ENCODE results near the gene GPC2.
"Not testable (repeated sequence)": the region's sequence is repeated elsewhere in the genome, so short reads cannot be mapped to it uniquely, and the experiment has no call there.

Gene GPC2, protein sequence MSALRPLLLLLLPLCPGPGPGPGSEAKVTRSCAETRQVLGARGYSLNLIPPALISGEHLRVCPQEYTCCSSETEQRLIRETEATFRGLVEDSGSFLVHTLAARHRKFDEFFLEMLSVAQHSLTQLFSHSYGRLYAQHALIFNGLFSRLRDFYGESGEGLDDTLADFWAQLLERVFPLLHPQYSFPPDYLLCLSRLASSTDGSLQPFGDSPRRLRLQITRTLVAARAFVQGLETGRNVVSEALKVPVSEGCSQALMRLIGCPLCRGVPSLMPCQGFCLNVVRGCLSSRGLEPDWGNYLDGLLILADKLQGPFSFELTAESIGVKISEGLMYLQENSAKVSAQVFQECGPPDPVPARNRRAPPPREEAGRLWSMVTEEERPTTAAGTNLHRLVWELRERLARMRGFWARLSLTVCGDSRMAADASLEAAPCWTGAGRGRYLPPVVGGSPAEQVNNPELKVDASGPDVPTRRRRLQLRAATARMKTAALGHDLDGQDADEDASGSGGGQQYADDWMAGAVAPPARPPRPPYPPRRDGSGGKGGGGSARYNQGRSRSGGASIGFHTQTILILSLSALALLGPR

DNA sequence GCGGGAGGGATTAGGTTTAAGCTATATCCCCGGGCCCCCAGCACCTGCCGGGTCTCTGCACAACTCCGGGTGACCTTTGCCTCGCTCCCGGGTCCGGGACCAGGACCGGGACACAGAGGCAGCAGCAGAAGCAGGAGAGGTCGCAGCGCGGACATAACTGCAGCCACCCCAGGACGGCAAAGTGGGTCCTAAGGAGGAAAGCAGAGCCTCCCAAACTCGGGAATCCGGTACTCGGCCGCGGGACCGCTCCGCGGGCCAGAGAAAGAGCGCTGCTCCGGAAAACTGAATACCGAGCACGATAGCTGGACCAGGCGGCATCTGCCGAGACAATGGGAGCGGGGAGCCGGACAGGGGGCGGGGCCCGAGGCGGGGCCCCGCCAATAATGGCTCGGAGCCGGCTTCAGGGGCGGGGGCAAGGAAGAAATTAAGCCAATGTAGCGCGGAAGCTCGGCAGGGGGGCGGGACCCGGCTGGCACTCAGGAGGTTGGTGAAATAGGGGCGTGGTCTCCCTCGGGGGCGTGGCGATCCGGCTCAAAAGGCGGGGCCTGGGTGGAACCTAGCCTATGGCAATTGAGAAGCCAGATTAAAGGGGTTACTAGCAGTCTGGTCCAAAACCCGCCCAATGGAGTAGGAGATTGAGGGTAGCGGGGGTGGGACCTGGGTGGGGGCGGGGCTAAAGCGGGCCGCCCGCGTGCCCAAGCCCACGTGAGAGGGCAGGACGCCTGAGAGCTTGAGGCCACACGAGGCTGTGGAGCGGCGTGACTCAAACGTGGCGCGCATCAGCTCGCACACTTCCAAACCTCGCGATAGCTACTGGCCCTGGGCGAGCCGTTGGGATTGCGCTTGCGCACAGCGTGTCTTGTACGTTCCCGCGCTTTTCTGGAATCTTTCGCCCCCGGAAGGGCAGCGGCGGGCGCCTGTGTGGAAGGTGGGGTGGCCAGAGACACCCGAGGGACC is at the start of gene GPC2, which contains the start of gene STAG3:
Gene GPC2, minus strand, starts transcription at position 337 of the 957 bp plus-strand sequence. Its CDS starts 182 bp downstream, at position 155.
Gene STAG3, plus strand, starts transcription at position 874 of the 957 bp plus-strand sequence. CDS start 2,639 bp downstream, outside the sequence.
- peak; percentile 93 to 98 for DNase-seq (ENCODE audit: low read depth in 2 of 2)

DNA sequence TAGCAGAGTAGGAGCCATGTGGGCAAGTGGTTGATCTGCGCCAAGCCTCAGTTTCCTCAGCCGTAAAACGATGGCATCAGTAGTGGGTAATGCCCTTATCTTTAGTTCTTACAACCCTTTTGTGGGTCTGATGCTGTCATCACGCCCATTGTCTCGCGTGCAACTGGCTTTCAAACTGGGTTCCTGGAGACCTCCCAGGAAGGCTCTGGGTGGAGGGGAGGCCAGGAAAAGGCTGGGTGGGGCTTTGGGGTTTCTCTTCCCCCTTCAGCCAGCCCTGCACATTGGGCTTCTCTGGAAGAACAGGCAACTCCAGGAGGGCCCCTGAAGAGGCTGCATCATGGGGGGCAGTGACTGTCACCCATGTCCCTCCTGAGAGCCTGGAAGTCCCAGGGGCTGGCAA is 47.7 kb upstream of the GPC2 start:
- not testable (repeated sequence) for DNase-seq (ENCODE audit: low read depth in 2 of 2)

DNA sequence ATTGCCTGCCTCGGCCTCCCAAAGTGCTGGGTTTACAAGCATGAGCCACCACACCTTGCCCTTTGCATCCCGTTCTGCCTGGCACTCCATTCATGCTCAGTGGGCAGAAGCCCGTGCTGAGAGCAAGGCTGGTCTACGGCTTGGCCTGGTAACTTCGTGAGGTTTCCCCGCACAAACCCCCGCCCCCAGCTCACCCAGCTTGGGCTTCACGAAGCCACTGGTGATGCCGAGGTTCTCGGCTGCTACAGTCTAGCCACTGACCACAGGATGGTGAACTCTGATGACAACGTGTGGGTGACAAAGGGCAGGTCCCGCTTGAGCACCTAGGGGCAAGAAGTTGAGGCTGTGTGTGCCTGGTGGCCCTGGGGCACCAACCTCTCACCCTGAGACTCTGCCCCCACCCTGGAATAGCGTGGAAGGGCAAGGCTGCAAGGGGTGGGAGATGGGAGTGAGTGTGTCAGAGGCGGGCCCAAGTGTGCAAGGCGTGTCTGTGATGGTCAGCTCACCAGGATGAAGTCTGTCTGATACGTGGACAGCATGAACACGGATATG is 46.3 kb upstream of the GPC2 start:
- not testable (repeated sequence) for DNase-seq (ENCODE audit: low read depth in 2 of 2)

GRCh38 chr7:100222445-100223132 is 45.4 kb upstream of the GPC2 start:
- DNase-seq (ENCODE audit: low read depth in 2 of 2) = no peak

- DNase-seq (ENCODE audit: low read depth in 2 of 2) = no peak
These were observed 44.7 kb upstream of the GPC2 start for GRCh38 chr7:100221767-100222444.

DNA sequence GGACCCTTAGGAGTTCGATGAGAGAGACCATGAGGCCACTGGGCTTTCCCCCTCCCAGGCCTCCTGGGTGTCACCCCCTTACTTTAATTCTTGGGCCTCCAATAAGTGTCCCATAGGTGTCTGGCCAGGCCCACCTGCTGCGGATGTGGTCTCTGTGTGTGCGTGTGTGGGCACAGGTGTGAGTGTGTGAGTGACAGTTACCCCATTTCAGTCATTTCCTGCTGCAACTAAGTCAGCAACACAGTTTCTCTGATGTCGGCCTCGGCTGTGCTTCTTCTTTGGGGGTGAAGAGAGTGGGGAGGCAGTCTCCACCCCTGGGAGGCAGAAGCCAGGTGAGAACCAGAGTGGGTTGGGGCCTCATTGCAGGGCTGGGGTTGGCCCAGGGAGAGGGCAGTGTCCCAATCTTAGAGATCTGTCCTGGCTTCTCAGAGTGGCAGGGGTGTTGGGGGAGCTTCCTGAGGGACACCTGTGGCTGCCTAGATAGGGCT is 44.1 kb upstream of the GPC2 start:
- peak in 1 of 2 donors; percentile 71 for DNase-seq (ENCODE audit: low read depth in 2 of 2)

- no peak for DNase-seq (ENCODE audit: low read depth in 2 of 2)
These were observed 43.5 kb upstream of the GPC2 start for GRCh38 chr7:100220586-100221230.

GRCh38 chr7:100219801-100220585 is 42.8 kb upstream of the GPC2 start, which contains the start of gene PVRIG:
Gene PVRIG, plus strand, starts transcription at chr7:100219949. Its CDS starts 22 bp downstream, at chr7:100219971.
- not testable (repeated sequence) for DNase-seq (ENCODE audit: low read depth in 2 of 2)

DNA sequence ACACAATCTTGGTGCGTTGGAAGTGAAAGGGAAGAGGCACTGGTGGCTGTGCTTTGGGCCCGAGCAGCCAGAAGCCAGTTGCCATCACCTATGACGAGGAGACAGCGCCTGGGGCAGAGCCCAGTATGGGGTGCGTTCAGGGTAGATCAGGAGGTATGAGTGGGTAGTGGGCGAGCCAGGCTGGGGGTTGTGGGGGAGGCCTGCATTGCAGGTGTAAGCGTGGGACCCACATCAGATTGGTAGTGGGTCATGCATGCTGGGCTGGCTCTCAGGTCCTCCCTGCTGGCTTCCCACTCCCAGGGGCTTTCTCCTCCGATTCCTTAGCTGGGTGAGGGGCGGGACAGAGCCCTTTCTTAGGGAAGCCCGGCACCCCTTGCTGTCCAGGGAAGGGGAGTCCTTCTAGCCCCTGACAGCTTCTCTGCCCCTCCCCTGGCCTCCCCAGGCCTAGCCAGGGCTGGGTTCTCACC is 42.1 kb upstream of the GPC2 start:
- no peak for DNase-seq (ENCODE audit: low read depth in 2 of 2)

DNA sequence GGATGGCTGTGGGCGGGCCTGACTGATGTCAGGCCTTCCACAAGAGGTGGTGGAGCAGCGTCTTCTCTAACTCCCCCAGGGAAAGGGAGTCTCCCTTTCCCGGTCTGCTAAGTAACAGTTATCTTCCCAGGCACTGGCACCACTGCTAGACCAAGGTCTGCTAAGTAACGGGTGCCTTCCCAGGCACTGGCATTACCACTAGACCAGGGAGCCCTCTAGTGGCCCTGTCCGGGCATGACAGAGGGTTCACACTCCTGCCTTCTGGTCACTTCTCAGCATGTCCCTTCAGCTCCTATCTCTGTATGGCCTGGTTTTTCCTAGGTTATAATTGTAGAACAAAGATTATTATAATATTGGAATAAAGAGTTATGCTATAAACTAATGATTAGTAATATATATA is 40.8 kb upstream of the GPC2 start:
- DNase-seq (ENCODE audit: low read depth in 2 of 2) = peak; percentile 72 to 76

DNA sequence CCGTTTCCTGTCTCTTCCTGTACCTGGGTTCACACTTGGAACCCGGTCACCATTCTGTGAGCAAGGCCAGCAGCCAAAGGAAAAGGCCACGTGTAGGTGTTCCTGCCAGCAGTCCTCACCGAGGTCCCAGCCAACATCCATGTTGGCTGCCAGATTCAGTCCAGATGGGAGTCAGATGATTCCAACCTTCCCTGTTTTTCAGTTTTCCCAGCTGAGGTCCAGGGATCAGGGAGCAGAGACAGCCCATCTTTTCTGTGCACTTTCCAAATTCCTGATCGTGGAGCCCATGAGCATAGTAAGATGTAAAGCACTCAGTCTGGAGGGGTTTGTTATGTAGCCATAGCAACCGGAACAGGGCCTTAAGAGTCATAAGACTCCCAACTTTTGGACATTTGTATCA is 38.7 kb upstream of the GPC2 start:
- no peak for DNase-seq (ENCODE audit: low read depth in 2 of 2)

GRCh38 chr7:100214356-100214755 is 37.2 kb upstream of the GPC2 start:
- DNase-seq (ENCODE audit: low read depth in 2 of 2) = not testable (repeated sequence)

- DNase-seq (ENCODE audit: low read depth in 2 of 2) = no peak
These were observed 36.5 kb upstream of the GPC2 start for GRCh38 chr7:100213672-100214071.

DNA sequence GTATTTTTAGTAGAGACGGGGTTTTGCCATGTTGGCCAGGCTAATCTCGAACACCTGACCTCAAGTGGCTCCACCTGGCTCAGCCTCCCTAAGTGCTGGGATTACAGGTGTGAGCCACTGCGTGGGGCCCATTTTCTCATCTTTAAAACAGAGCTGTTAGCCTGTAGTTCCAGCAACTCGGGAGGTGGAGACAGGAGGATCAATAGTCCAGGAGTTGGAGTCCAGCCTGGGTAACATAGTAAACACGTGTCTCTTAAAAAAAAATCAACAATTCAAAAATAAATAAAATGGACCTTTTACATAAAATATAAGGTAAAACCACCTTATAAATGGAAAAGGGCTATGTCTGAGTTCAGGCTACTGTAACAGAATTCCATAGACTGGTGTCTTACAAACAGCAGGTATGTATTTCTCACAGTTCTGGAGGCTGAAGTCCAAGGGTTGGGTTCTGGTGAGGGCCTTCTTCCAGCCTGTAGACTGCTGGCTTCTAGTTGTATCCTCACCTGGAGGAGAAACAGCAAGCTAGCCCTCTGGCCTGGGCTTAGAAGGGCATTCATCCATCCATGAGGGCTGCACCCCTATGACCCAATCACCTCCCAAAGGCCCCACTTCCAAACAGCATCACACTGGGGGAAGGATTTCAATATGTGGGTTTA is 35.6 kb upstream of the GPC2 start:
- no peak for DNase-seq (ENCODE audit: low read depth in 2 of 2)

- DNase-seq (ENCODE audit: low read depth in 2 of 2) = no peak
These were observed 34.2 kb upstream of the GPC2 start for GRCh38 chr7:100211342-100211780.

- DNase-seq (ENCODE audit: low read depth in 2 of 2) = no peak
These were observed 33.6 kb upstream of the GPC2 start for GRCh38 chr7:100210805-100211204.

- DNase-seq (ENCODE audit: low read depth in 2 of 2) = no peak
These were observed 32.3 kb upstream of the GPC2 start for GRCh38 chr7:100209493-100209892.

DNA sequence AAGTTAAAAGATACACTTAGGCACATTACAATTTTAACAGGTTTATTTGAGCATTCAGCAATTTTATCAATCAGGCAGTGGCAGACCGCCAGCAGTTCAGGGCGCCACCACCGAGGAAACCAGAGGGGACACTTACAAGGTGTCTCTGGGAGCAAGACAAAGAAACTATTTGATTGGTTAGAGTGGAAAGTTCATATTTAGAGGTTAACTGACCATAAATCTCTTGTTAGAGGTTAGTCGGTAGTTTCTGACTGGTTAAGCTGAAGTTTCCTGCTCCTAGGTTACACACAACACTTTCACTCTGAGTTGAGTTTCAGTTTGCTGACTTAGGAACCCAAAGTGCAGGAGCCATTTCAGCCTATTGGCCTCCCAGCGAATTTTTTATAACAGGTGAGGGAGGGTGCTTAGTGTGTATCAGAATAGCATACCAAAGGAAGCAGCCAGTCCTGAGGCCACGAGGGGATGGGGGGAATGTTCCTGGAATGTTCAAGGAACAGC is 31.8 kb upstream of the GPC2 start:
- DNase-seq (ENCODE audit: low read depth in 2 of 2) = no peak
